HAP-1 (cell line): ENCODE results near the gene ZNF414.
"Not testable (repeated sequence)": the region's sequence is repeated elsewhere in the genome, so short reads cannot be mapped to it uniquely, and the experiment has no call there.

Source experiments
- DNase-seq, 2 experiments: peaks; one replicate each; pipeline ENCODE4 v3.0.0-alpha.2; 2016 to 2020; ENCODE audit warnings: low spot score in 2 of 2
- H3K27me3 ChIP-seq: fragments of 250-450 bp; sonication (Bioruptor Pico); 2 replicates; pipeline ENCODE4 v1.5.1; 2020; ENCODE audit warnings: low read depth, mild to moderate bottlenecking, moderate library complexity
- H3K36me3 ChIP-seq: fragments of 250-450 bp; sonication (Bioruptor Pico); replicated peaks from 2 replicates; pipeline ENCODE4 v1.5.1; 2020; ENCODE audit warnings: mild to moderate bottlenecking
- H3K4me1 ChIP-seq: fragments of 250-450 bp; sonication (Bioruptor Pico); 2 replicates; pipeline ENCODE4 v1.5.1; 2020; ENCODE audit warnings: mild to moderate bottlenecking
- H3K4me3 ChIP-seq: fragments of 250-450 bp; sonication (Bioruptor Pico); 2 replicates; pipeline ENCODE4 v1.5.1; 2020; ENCODE audit warnings: mild to moderate bottlenecking, moderate library complexity
- H3K9me3 ChIP-seq: fragments of 250-450 bp; sonication (Bioruptor Pico); 2 replicates; pipeline ENCODE4 v1.5.1; 2020; ENCODE audit warnings: mild to moderate bottlenecking, moderate library complexity
- in situ Hi-C: fragments of 300-500 bp; cut with MboI; formaldehyde crosslinking; loops from 3 replicates; pipeline ENCODE4 v1.14.3; 2020; ENCODE audit warnings: low sequenced_read_pairs, inconsistent platforms, mixed read lengths

Gene ZNF414, protein sequence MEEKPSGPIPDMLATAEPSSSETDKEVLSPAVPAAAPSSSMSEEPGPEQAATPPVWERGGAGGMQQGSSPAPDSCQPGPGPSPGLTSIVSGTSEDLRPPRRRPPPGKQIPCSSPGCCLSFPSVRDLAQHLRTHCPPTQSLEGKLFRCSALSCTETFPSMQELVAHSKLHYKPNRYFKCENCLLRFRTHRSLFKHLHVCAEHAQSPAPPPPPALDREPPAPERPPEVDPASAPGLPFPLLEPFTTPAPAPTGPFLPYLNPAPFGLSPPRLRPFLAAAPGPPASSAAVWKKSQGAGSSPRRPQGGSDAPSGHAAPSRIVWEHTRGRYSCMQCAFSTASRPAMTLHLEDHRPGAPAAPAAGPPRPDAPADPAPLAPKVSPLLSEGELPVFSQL

DNA sequence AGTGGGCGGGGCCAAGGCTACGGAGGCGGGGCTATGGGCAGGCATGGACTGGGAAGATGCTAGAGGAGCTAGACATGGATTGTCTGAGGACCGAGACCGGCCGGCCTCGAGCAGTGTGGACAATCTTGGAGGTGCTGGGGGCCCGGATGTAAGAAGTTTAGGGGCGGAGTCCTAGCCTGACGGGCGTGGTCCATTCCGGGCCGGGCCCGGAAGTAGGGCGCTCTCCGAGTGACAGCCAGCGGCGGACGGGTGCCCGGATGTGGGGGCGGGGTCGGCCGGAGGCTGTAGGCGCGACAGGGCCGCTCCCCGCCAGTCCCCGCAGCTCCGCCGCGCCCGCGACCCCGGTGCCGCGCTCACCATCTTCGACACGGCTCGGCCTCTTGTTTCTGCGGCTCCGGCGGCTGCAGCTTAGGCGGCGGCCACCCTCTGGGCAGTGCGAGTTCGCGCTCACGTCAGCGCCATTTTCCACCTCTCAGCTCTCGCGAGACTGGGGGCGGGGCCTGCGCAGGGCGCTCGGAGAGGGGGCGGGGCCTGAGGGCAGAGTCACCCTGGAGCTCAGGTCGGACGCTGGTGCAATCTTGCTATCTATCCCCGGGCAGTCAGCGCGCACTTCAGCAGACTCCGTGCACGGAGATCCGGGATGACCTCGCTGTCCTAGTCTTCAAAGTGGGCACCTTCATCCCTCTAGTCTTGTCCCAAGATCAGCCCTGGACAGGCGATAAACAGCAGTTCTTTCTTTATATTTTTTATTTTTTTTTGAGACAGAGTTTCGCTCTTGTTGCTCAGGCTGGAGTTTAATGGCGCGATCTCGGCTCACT lies at the start of gene ZNF414:
Gene ZNF414, minus strand, starts transcription at position 481 of the 818 bp plus-strand sequence. Its CDS starts 121 bp downstream, at position 360.
- Histone ChIP-seq H3K27me3 (no peaks in the 10 kb centered on the region), H3K4me3 (peak within 1 kb of the TSS; percentile 62), H3K9me3 (no peaks in the 10 kb centered on the region), H3K36me3 (peaks cover 5% of the 10 kb centered on the region), H3K4me1 (peaks cover 13% of the 10 kb centered on the region)
- peak; percentile 95 to 99 for DNase-seq
- in situ Hi-C loops, result no loop called here

DNA sequence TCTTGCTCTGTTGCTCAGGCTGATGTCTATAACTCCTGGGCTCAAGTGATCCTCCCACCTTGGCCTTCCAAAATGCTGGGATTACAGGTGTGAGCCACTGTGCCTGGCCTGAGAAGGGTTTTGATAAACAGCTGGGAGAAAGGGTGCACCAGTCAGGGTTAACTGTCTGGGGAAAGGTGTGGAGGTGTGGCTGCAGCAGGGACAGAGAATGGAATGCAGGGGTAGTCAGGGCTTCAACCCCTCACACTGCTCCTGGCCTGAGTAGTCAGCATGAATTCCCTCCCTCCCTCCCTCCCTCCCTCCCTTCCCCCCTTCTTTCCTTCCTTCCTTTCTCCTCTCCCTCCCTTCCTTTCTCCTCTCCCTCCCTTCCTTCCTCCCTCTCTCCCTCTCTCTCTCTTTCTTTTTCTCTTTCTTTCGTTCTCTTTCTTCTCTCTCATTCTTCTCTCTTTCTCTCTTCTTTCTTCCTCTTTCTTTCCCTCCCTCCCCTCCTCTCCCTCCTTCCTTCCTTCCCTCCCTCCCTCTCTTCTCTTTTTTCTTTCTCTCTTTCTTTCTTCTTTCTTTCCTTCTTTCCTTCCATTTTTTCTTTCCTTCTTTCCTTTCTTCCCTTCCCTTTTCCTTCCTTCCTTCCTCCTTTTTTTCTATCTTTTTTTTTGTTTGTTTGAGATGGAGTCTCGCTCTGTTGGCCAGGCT lies 47.3 kb upstream of the ZNF414 start:
- no peak for DNase-seq
- H3K27me3 ChIP-seq, result no peaks in the 10 kb centered on the region
- no peaks in the 10 kb centered on the region for H3K36me3 ChIP-seq
- in situ Hi-C loops, result no loop called here
- no peaks in the 10 kb centered on the region for H3K9me3 ChIP-seq
- H3K4me3 ChIP-seq, result no peak overlapping the region
- no peaks in the 10 kb centered on the region for H3K4me1 ChIP-seq

DNA sequence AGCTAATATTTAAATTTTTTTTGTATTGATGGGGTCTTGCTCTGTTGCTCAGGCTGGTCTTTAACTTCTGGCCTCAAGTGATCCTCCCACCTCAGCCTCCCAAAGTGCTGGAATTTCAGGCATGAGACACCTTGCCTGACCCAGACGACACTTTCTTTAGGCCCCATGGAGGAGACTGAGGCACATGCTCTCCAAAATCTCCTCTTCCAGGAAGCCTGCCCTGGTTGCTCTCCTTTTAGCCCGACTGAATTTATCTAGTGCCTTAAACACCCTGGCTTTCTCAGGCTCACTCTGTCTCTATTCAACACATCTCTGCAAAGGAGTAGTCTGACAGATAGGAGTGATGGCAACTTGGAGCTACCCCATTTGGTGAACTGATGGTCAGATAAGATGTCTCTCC lies 44.4 kb upstream of the ZNF414 start:
- in situ Hi-C loops, result no loop called here
- no peak for DNase-seq
- no peaks in the 10 kb centered on the region for H3K4me1 ChIP-seq
- H3K36me3 ChIP-seq, result no peaks in the 10 kb centered on the region
- no peaks in the 10 kb centered on the region for H3K27me3 ChIP-seq
- H3K9me3 ChIP-seq, result no peaks in the 10 kb centered on the region
- no peak overlapping the region for H3K4me3 ChIP-seq

DNA sequence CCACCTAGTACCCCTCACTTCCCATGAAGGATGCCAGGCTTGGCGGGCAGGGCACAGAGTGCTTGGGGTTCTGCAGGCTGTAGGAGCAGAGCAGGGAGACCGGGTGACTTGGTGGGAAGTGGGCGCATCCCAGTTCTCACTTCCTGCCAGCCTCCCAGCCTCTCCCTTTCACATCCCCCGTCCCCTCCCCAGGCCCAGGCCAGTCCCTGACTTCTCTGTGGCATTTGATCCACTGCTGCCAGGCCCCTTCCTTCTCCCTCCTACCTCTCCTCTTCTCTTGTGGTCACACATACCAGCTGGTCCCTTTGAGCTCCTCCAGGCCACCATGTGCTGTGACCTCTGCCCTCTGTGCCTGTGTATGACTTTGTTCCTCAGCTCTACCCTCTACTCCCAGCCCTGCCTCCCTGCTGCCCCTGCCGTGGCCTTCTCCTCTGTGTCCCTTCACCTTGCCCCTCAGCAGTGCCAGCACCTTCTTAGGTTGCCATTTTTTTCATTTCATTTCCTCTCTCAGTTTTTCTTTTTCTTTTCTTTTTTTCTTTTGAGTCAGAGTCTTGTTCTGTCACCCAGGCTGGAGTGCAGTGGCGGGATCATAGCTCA lies 43.8 kb upstream of the ZNF414 start:
- Histone ChIP-seq H3K9me3 (no peaks in the 10 kb centered on the region), H3K36me3 (no peaks in the 10 kb centered on the region), H3K4me1 (no peaks in the 10 kb centered on the region), H3K27me3 (no peaks in the 10 kb centered on the region), H3K4me3 (no peak overlapping the region)
- in situ Hi-C loops, result no loop called here
- no peak for DNase-seq

DNA sequence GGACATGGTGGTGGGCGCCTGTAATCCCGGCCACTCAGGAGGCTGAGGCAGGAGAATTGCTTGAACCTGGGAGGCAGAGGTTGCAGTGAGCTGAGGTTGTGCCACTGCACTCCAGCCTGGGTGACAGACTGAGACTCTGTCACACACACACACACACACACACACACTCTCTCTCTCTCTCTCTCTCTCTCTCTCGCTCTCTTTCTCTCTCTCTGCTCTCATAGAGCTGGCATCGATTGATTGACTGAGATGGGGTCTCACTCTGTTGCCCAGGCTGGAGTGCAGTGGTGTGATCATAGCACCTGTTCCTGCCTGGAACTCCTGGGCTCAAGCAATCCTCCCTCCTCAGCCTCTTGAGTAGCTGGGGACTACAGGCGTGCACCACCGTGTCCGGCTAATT lies 39.8 kb upstream of the ZNF414 start:
- DNase-seq, in situ Hi-C loops, H3K9me3 ChIP-seq, H3K27me3 ChIP-seq, H3K4me1 ChIP-seq, H3K4me3 ChIP-seq, H3K36me3 ChIP-seq: not testable (repeated sequence)

DNA sequence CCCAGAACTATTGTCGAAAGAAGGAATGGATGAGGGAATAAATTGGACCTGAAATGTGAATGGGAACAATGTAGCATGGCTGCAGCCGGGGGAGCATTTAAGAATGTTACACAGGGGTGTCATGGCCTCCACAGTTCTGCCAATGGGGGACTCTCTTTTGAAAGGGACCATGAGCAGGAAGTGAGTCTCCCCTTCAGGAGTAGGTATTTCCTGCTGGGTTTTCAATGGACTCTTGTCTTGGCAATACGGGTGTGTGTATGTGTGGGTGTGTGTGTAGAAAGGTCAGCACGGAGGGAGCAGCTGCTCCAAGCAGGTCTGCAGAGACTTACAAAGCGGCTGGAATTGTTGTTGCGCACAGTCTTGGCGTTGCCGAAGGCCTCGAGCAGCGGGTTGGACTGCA lies 38.8 kb upstream of the ZNF414 start:
- H3K4me1 ChIP-seq, result no peaks in the 10 kb centered on the region
- H3K9me3 ChIP-seq, result no peaks in the 10 kb centered on the region
- no peaks in the 10 kb centered on the region for H3K36me3 ChIP-seq
- DNase-seq, result peak; percentile 54 to 56
- no peaks in the 10 kb centered on the region for H3K27me3 ChIP-seq
- no peak overlapping the region for H3K4me3 ChIP-seq
- in situ Hi-C loops, result no loop called here

DNA sequence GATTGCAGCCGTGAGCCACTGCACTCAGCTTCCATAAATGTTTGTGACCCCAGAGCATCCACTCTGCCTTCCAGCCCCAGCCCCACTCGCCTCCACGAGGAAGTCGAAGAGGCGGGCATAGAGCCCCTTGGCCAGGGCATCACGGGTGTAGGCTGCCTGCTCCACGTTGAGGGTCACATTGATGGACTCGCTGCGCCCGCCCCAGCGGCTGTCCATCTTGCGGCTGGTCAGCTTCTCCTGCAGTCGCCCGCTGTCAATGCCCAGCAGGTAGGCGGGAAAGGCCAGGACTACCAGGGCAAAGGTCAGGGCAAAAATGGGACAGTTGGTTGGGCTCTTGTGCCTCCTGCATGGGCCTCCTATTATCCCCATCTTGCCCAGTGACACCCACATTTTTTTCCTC lies 36.1 kb upstream of the ZNF414 start:
- DNase-seq, result no peak
- Histone ChIP-seq H3K4me1 (no peaks in the 10 kb centered on the region), H3K27me3 (no peaks in the 10 kb centered on the region), H3K36me3 (no peaks in the 10 kb centered on the region), H3K9me3 (no peaks in the 10 kb centered on the region), H3K4me3 (no peak overlapping the region)
- in situ Hi-C loops, result no loop called here

DNA sequence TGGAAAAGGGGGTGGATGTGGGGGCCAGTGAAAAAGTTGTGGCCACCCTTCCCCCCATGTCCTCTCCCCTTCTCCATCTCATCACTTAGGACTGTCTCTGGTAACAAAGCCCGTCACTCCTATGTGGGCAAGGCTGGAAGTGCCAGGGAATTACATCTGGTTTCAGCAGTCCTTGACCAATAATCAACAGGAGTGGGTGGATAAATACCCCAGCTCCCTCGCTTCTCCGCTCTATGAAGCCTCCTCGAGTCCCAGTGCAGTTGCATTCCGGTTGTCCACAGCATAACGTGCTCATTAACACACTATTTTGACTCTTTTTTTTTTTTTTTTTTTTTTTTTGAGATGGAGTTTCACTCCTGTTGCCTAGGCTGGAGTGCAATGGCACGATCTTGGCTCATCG lies 31.8 kb upstream of the ZNF414 start:
- no peaks in the 10 kb centered on the region for H3K4me1 ChIP-seq
- DNase-seq, result no peak
- no peaks in the 10 kb centered on the region for H3K36me3 ChIP-seq
- H3K9me3 ChIP-seq, result no peaks in the 10 kb centered on the region
- no peak overlapping the region for H3K4me3 ChIP-seq
- in situ Hi-C loops, result no loop called here
- H3K27me3 ChIP-seq, result no peaks in the 10 kb centered on the region

DNA sequence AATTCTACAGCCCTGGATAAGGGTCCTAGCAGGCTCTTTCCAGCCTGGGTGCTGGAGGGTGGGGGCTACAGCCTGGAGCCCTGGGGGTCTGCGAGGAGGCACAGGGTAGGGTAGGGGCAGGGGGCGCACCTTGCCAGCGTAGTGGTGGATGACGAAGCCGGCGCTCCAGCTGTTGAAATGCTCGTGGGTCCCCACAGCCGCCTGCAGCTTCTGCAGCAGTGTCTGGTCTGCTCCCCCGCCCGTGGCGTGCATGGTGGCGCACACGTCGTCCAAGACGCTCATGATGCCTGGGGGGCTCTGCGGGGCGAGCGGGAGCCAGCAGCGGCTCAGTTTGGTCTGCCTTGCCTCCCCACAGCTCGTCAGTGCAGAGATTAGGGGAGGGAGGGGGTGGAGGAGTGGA lies 30.2 kb upstream of the ZNF414 start:
- in situ Hi-C loops, result no loop called here
- DNase-seq, result no peak
- H3K4me3 ChIP-seq, result no peak overlapping the region
- H3K4me1 ChIP-seq, result no peaks in the 10 kb centered on the region
- H3K27me3 ChIP-seq, result no peaks in the 10 kb centered on the region
- no peaks in the 10 kb centered on the region for H3K36me3 ChIP-seq
- no peaks in the 10 kb centered on the region for H3K9me3 ChIP-seq

DNA sequence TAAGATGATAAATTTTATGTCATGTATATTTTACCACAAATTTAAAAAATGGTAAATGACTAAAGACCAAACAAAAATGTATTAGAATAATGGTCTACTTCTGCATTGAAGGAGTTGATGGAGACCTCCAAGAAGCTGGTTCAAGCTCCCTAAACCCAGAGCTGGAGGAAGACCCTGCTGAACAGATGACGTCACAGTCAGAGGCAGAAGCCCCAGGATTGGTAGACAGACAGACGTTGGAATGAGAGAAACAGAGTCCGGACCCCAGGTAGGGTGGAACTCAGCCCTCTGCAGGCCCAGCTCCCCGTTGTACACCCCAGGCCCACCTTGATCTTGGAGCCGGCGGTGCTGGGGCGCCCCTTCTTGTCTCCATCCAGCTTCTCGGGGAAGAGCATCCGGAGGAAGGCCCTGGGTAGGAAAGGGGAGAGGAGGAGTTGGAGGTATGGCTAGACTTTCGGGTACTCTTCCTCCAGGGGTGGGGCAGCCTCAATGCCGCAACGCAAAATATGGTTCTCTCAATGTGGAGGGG lies 25.7 kb upstream of the ZNF414 start:
- Histone ChIP-seq H3K4me1 (no peaks in the 10 kb centered on the region), H3K4me3 (no peak overlapping the region), H3K27me3 (no peaks in the 10 kb centered on the region), H3K9me3 (no peaks in the 10 kb centered on the region), H3K36me3 (no peaks in the 10 kb centered on the region)
- in situ Hi-C loops, result no loop called here
- no peak for DNase-seq

DNA sequence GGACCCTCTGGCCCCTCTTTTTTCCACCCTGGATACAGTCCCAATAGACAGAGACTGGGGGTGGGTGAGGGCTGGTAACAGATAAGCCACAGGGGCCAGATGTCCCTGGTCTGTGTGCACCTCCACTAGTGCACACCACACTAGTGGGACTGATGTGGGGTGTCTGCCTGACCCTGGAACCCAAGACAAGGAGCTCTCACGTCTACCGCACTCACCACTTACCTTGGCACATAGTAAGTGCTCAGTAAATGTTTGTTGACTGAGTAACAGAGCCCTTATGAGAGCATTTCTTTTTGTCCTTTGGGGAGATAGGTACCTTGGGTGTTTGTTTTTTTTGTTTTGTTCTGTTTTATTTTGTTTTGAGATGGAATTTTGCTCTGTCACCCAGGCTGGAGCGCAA lies 23.1 kb upstream of the ZNF414 start:
- no peak overlapping the region for H3K4me3 ChIP-seq
- in situ Hi-C loops, result no loop called here

DNA sequence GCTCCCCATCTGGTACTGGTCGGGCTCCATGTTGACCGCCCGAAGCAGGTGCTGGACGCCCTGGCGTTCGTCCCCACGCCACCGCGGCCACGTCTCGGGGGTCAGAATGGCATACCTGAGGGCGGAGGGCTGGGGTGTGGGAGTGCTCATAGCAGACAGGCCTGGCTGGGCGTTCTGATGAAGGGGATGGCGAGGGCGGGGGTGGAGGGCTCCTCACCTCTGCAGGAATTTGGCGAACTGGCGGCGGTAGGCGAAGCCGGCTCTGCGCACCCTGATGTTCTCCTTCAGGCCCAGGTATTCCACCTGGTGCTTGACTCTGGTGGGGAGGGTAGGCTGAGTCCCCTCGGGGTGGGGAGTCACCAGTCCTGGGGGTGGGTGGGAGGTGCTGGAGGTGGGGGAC lies 22.3 kb upstream of the ZNF414 start:
- H3K4me3 ChIP-seq, result no peak overlapping the region
- no peaks in the 10 kb centered on the region for H3K9me3 ChIP-seq
- H3K36me3 ChIP-seq, result no peaks in the 10 kb centered on the region
- in situ Hi-C loops, result no loop called here
- H3K4me1 ChIP-seq, result no peaks in the 10 kb centered on the region
- peaks cover 3% of the 10 kb centered on the region; the same call in 1 of the 2 replicates for H3K27me3 ChIP-seq
- no peak for DNase-seq

More for the DNA sequence above, 23.1 kb upstream of the ZNF414 start:
- no peaks in the 10 kb centered on the region for H3K9me3 ChIP-seq
- H3K36me3 ChIP-seq, result no peaks in the 10 kb centered on the region
- no peak for DNase-seq
- H3K4me1 ChIP-seq, result no peaks in the 10 kb centered on the region
- no peaks in the 10 kb centered on the region for H3K27me3 ChIP-seq

DNA sequence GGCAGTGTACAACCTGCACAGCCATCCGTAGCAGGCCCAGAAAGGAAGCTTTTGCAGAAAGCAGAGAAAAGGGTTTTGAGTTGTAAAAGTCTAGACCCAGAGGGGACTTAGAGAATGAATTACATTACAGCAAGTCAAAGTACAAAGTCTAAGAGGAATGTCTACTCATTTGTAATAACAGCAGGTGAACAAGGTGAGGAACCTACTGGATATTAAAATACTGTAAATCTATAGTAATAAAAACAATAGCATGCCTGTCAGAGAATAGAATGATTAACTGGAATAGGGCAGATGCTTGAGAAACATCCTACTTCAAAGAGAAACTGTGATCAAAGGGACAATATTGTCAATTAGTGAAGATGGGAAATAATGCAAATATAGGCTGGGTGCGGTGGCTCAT lies 18.3 kb upstream of the ZNF414 start:
- DNase-seq, result no peak
- H3K4me3 ChIP-seq, result no peak overlapping the region
- in situ Hi-C loops, result no loop called here
- H3K4me1 ChIP-seq, result no peaks in the 10 kb centered on the region
- H3K9me3 ChIP-seq, result no peaks in the 10 kb centered on the region
- H3K36me3 ChIP-seq, result no peaks in the 10 kb centered on the region
- H3K27me3 ChIP-seq, result peaks cover 3% of the 10 kb centered on the region; the same call in 1 of the 2 replicates
